Right atrium auricular region (tissue), 2 donors: ENCODE results near the gene TBC1D19. TPM values are rescaled to one million over a fixed set of nuclear protein-coding genes. Genes with fewer than 3 reads are reported as not detected.

Experiments
- DNase-seq: peaks from one replicate; pipeline ENCODE4 v3.0.0-alpha.2; 2019; ENCODE audit warnings: low spot score
- H3K27ac ChIP-seq, 2 donors: fragments of 200-600 bp; sonication (generic); 1 replicate in 1 of 2; 2 replicates in 1 of 2; pipeline ENCODE4 v1.5.1; 2016 to 2019
- H3K27me3 ChIP-seq, 2 donors: fragments of 200-600 bp; sonication (generic); one replicate each; pipeline versions ENCODE4 v1.5.1 to v1.6.0; 2017 to 2019
- H3K36me3 ChIP-seq: fragments of 200-600 bp; sonication (generic); one replicate; pipeline ENCODE4 v1.5.1; 2016
- H3K4me1 ChIP-seq, 2 donors: fragments of 200-600 bp; sonication (generic); one replicate each; pipeline versions ENCODE4 v1.5.1 to v1.6.0; 2017 to 2019
- H3K4me3 ChIP-seq, 2 donors: fragments of 200-600 bp; sonication (generic); 1 replicate in 1 of 2; 2 replicates in 1 of 2; pipeline ENCODE4 v1.5.1; 2017 to 2019; ENCODE audit warnings: mild to moderate bottlenecking in 1 of 2, moderate library complexity in 1 of 2
- H3K9me3 ChIP-seq, 2 donors: fragments of 200-600 bp; sonication (generic); one replicate each; pipeline ENCODE4 v1.5.1; 2019
- total RNA-seq, 2 donors: library from RNA; depleted of rRNA; stranded (reverse); fragments of >200 nt; gene quantifications; one replicate each; pipeline ENCODE4 v1.1.0, GENCODE V29; 2016
- TF ChIP-seq, protein P1 (sequence below), 2 donors: fragments of 200-600 bp; sonication (generic); IDR thresholded peaks; one replicate each; pipeline ENCODE4 v1.5.1; 2019; ENCODE audit warnings: antibody characterized with exemption in 2 of 2

TBC1D19 gene
- total RNA-seq, 2 donors from 2014 or later: 10.5 to 10.8 TPM

DNA sequence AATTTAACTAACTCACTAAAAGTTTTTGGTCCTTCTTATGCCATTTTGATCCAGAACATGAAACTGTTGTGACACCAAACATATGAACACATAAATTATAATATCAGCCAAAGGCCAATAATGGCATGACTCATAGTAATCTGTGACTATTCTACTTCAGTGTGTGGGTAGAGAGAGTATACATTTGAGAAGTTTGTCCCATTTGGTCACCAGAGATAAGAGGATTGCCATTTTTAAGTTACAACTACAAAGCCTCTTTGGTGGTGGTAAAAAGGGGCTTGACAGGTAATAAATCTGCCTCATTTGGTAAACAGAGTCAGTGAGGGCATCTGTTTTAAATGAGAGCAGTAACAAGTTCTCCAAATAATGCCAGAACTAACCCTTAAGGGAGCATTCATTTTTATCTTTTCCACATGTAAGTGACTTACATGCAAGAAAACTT, 117.9 kb downstream of the TBC1D19 start:
- Histone ChIP-seq H3K27ac (no peak overlapping the region), H3K27me3 (no peaks in the 10 kb centered on the region), H3K4me1 (no peaks in the 10 kb centered on the region), H3K36me3 (no peaks in the 10 kb centered on the region), H3K9me3 (no peaks in the 10 kb centered on the region), H3K4me3 (no peak overlapping the region)
- TF ChIP-seq, protein P1, sequence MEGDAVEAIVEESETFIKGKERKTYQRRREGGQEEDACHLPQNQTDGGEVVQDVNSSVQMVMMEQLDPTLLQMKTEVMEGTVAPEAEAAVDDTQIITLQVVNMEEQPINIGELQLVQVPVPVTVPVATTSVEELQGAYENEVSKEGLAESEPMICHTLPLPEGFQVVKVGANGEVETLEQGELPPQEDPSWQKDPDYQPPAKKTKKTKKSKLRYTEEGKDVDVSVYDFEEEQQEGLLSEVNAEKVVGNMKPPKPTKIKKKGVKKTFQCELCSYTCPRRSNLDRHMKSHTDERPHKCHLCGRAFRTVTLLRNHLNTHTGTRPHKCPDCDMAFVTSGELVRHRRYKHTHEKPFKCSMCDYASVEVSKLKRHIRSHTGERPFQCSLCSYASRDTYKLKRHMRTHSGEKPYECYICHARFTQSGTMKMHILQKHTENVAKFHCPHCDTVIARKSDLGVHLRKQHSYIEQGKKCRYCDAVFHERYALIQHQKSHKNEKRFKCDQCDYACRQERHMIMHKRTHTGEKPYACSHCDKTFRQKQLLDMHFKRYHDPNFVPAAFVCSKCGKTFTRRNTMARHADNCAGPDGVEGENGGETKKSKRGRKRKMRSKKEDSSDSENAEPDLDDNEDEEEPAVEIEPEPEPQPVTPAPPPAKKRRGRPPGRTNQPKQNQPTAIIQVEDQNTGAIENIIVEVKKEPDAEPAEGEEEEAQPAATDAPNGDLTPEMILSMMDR (IDR thresholded peaks at IDR 0.05): no peak
- DNase-seq: no peak

DNA sequence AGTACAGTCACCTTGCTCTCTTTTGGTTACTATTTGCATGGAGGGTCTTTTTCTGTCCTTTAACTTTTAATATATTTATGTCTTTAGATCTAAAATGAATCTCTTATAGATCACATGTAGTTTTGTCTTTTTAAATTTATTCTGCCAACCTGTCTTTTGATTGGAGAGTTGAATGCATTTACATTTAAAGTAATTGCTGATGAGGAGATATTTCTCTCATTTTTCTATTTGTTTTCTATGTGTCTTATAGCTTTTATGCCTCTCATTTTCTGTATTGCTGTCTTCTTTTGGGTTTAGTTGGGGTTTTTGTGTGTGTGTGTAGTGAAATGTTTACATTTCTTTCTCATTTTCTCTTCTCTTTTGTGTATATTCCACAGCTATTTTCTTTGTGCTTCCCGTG, 123.5 kb downstream of the TBC1D19 start:
- Histone ChIP-seq H3K4me1 (no peaks in the 10 kb centered on the region), H3K27me3 (no peaks in the 10 kb centered on the region), H3K27ac (no peak overlapping the region), H3K36me3 (no peaks in the 10 kb centered on the region), H3K9me3 (no peaks in the 10 kb centered on the region), H3K4me3 (no peak overlapping the region)
- DNase-seq: no peak
- TF ChIP-seq, protein P1 (IDR thresholded peaks at IDR 0.05): no peak

DNA sequence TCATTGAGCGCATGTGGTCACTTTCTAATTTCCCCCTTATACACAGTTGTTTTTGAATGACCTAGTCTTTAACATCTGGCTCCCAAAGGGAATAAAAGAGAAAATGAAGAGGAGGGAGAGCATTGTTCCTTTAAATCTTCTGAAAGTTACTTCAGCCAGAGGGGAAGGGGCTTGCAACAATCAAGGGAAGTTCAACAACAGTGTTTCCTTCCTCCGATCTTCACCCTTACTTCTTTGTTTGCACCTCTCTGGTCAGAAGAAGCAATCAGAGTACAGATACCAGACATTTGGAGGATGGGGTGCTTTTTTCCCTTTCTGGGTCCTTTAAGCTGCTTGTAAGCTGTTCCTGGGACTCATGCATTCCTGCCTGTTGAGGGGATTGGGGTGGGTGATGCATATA, 125.4 kb downstream of the TBC1D19 start:
- H3K36me3 ChIP-seq: no peaks in the 10 kb centered on the region
- H3K9me3 ChIP-seq: no peaks in the 10 kb centered on the region
- H3K27me3 ChIP-seq: no peaks in the 10 kb centered on the region
- TF ChIP-seq, protein P1 (IDR thresholded peaks at IDR 0.05): no peak
- no peak for DNase-seq
- no peak overlapping the region for H3K4me3 ChIP-seq
- H3K27ac ChIP-seq: no peak overlapping the region
- H3K4me1 ChIP-seq: no peaks in the 10 kb centered on the region

DNA sequence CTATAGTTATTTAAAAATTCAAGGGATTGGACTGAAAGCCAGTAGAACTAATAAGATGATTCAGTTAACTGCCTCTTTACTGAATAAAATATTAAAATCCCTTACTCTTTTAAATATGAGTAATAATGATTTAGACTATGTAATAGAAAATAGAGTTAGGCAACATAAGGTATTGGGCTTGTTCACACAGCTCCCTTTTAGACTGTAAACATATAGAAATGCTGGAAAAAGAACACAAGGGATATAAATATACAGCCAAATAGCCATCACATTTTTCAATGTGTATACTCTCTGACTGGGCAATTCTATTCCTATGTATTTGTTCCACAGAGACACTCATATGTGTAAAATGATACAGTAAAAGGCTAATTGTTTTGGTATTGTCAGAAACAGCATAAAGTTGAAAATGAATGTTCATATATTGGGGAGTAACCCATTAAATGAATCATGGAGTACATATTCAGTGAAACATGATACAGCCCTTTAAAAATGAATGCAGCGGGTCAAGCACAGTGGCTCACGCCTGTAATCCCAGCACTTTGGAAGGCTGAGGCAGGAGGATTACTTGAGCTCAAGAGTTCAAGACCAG, 129.8 kb downstream of the TBC1D19 start:
- no peak overlapping the region for H3K27ac ChIP-seq
- TF ChIP-seq, protein P1 (IDR thresholded peaks at IDR 0.05): no peak
- no peak for DNase-seq
- no peaks in the 10 kb centered on the region for H3K9me3 ChIP-seq
- no peaks in the 10 kb centered on the region for H3K4me1 ChIP-seq
- H3K36me3 ChIP-seq: no peaks in the 10 kb centered on the region
- H3K27me3 ChIP-seq: no peaks in the 10 kb centered on the region
- no peak overlapping the region for H3K4me3 ChIP-seq

DNA sequence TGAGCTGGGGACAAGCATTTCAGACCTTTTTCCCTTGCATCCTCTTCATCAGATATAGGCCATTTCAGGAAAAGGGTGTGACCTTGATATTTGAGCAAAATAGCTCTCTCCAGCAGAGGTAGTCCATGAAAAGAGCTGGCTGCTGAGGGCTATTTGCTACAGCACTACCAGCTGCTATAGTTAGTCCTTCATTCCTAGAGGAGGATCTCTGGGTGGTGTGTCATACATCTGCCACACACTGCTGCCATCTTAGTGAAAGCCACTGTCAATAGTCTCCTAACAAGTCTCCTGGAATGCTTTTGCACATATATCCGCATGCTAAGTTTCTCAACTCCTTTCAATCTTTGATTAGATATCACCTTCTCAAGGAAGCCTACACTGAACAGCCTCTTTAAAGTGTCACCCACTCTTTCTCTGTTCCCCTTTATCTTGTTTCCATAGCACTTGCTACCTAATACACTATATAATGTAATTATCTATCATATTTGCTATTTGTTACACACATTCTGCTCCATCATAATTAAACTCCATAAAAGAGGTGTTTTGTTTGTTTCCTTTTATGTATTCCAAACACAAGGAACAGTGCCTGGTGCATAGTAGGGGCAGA, 131.9 kb downstream of the TBC1D19 start:
- no peak overlapping the region for H3K27ac ChIP-seq
- H3K27me3 ChIP-seq: no peaks in the 10 kb centered on the region
- no peaks in the 10 kb centered on the region for H3K9me3 ChIP-seq
- no peak for DNase-seq
- no peaks in the 10 kb centered on the region for H3K4me1 ChIP-seq
- H3K36me3 ChIP-seq: no peaks in the 10 kb centered on the region
- TF ChIP-seq, protein P1 (IDR thresholded peaks at IDR 0.05): no peak
- no peak overlapping the region for H3K4me3 ChIP-seq

DNA sequence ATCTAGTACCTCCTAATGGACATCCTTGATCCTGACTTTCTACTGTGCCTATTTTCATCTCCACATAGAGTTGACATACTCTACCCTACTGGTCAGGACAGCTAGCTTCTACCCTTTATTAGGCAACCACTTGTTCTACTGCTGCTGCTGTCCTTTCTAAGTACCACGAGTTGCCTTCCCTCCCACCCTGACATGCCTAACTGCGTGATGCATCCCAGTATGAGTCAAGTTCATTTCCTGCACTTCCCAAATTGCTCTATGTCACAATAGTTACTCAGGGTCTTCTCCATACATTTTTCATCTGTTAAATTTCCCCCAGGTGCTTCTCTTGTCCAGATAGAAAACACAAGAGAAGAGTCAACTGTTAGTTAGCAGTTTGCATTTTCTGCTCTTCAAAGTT, 133.4 kb downstream of the TBC1D19 start:
- H3K27me3 ChIP-seq: no peaks in the 10 kb centered on the region
- no peaks in the 10 kb centered on the region for H3K9me3 ChIP-seq
- no peak overlapping the region for H3K4me3 ChIP-seq
- TF ChIP-seq, protein P1 (IDR thresholded peaks at IDR 0.05): no peak
- no peak overlapping the region for H3K27ac ChIP-seq
- no peak for DNase-seq
- no peaks in the 10 kb centered on the region for H3K36me3 ChIP-seq
- H3K4me1 ChIP-seq: no peaks in the 10 kb centered on the region
